Hematopoietic multipotent progenitor cell treated with erythropoietin and hydrocortisone succinate and interleukin-3 and kit ligand, for 8 days (in vitro differentiated cells): ENCODE results near the gene RFX4.

Experiments used
- DNase-seq: peaks from one replicate; pipeline ENCODE4 v3.0.0-alpha.2; 2015

The RFX4 gene

DNA sequence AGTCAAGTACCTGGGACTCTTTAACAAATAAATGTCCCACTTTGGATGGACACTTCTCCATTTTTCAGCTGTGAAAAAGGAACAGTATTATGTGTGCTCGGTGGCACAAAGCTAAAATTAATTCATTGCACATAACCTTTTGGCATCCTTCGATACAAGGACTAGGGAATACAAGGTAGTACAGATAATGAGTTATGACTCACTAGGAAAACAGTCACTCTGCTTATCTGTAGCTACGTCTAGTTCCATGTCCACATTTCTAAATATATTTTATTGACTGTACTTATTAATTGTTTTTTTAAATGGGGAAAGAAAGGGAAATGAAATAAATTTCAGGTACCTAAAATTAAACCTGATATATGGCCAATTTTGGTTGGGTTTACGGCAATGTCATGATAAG, 156.5 kb downstream of the RFX4 start:
- DNase-seq = no peak

DNA sequence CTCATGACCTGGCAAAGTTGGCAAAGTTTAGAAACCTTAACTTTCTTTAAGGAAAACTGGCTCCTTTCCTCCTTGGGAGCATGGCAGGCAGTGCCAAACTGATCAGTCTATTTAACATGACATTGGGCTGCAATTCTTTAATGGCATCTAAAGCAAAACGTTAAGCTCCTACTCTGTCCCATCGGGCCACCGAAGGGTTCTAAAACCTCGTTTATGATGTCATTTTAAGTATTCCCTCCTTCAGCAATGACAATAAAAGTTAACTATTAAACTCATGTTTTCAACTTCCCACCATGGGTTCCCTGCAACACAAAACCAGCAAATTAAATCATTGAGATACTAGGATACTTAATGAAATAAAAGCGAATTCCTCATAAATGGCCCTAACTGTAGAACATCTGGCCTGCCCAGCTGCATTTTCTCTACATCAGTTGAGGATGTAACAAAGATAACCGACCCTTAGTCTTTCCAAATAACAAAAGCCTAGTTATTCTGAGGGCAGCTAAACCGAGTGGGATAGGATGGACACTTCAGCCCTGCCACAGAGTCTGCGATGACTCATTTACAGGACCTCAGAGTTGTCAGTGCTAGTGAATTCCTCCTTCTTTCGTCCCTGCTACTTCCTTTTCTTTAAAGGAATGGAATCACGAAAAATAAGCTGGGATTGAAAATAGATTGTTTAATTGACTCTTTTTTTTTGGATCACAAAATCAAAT, 157.2 kb downstream of the RFX4 start:
- no peak for DNase-seq

DNA sequence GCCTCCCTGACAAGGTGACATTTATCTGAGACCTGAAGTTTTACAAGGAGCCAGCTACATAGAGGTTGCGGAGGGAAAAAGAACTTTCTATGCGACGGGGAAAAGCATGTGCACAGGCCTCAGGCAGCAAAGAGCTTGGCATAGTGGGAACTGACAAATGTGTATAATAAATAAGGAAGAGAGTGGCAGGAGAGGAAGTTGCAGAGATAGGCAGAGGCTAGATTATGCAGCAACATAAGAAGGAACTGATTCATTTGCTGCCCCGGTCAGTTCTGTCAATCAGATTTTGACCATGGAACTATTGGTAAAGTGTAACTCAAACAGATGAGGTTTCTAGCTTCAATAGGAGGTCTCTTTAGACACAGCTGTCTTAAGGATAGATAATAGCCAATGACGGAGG, 158.0 kb downstream of the RFX4 start:
- DNase-seq = no peak

DNA sequence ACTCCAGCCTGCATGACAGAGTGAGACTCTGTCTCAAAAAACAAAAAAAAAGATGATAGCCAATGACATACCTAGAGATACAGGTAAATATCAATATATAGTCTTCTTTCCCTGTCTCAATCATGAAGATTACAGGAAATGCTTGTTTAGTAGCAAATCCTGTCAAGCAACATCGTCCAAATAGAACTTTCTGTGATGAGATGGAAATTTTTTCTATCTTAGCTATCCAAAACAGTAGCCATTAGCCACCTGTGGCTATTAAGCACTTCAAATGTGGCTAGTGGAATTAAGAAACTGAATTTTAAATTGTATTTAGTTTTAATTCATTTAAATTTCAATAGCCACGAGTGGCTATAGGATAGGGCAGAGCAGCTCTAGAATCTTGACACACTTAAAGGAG, 158.4 kb downstream of the RFX4 start:
- DNase-seq = no peak

DNA sequence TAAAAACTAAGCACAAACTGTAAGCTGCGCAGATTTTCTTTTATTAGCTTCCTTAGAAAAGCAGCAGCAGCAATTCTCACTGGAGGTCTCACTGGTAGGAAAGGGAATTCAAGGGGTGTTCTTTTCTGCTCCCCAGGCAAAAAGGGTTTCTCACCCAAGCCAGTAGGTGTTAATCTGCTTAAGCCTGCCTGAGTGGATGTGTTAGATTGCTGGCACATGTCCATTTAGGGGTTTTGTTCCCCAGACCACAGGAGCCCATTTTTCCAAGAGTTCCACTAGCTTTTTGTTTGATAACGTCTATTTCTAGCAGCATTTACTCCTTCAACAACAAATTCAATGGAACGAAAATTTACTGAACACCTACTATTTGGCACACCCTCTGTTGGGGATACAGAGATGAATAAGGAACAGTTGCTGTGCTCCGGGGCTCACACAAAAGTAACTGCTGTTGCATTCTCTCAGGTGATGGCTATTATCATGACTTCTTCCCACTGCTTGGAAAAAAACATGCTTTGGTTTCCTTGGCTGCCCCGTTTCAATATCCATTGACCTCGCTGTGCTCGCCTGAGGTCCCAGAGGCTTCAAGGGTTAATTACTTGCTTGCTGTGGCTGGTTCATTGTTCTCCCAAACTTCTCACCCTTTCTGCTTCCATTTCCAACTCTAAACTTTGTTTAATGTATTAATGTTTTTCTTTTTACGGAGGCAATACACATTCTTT, 160.6 kb downstream of the RFX4 start:
- no peak for DNase-seq

DNA sequence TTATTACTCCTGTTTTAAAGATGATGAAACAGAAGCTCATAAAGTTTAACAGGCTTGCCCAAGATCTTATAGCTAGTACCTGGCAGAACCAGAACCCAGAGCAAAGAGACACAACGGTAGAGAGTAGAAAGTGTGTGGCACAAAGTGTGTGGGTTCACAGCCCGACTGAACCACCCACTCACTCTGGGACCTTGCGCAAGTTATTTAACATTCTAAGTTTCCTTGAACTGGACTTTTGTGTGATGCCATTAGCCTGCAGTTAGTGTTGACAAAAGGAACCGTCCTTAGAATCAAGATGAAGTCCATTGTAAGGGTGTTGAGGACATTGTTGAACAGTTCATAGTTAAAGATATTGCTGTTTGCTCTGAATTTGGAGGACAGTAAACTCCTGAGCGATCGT, 161.8 kb downstream of the RFX4 start:
- DNase-seq = no peak

DNA sequence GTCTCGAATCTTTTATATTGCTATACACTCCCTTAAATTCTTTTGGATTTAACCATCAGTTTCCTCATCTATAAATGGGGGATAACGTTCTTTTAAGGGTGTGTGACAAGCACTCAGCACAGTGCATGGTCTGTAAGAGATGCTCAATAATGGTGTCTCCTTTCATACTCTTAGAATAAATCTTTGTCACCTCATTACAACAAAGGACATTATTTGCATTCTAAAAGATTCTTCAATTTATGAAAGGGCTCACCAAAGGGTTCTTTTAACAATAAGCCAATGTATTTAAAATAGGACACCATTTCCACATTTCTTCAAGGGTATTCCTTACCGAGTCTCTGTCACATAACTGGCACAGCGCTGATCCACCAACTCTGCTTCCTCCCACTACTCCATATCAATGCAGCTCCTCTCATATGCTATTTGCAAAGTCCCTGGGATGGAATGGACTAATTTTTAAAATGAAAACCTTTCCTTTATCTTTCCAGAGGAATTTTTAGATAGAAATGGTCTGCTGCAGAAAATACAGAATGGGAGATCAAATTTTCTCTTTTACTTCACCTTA, 162.5 kb downstream of the RFX4 start:
- DNase-seq = no peak

DNA sequence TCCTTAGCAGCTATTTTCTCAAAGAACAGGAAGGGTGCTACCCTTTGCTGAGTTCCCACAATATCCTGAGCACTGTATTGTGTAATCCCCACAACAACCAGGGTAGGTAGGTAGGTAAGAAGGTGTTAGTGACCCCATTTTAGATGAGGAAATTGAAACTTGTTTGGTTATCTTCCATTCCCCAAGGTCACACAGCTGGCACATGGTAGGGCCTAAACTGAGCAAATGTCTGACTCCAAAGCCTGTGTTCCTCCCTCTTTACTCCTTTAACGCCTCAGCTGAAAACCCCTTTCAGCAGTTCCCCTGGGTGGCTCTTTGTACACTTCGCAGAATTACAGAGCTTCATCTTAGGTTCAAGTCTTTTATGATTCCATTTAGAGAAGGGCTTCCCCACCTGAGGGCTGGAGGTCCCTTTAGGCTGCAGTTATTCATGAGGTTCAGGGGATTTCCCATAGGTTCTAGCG, 165.2 kb downstream of the RFX4 start:
- DNase-seq = no peak

DNA sequence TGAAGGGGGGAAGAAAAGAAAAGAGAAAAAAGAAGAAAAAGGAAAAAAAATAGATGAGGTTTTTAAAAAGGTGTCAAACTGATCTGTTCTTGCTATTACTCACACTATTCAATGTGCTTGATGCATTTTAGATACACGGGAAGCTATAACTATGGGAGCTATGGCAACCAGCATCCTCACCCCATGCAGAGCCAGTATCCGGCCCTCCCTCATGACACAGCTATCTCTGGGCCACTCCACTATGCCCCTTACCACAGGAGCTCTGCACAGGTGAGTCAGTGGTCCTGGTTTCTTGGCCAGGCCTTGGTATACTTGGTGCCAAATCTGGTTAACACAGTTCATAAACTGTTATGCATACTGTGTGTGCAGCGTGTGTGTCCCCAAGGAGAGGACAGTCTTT, 167.7 kb downstream of the RFX4 start:
- no peak for DNase-seq

DNA sequence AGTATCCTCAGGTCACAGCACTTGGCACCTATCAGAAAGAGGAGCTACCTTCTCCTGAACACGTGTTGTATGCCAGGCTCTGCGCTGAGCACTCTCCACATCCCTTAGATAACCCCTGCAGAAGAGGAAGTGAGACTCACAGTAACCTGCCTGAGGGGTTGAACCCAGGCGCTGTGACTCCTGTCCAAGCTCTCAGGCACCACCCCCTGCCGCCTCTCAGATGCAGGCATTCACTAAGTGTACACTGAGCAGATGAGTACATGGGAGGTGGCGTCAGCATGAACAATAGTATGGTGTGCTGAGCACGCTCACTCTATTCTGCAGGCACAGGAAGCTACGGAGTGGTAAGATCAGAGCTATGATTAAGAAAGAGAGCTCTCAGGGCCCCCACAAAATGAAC, 170.7 kb downstream of the RFX4 start:
- DNase-seq = no peak

DNA sequence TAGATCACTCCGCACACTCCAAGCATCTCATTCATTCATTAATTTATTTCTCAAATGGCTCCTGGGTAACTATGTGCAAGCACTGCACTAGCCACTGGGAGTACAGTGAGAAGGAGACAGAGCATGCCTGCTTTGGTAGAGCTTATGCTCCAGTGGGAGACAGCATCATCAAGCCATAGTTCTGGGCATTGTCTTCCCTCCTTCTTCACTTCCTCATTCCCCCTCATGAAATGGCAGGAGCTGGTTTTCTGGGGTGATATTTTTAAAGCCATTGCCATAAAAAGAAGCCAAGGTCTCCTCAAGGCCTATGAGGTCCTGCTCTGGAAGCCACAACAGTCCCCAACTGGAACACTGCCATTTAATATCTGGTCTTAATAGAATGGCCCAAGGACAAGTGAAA, 171.5 kb downstream of the RFX4 start:
- no peak for DNase-seq

DNA sequence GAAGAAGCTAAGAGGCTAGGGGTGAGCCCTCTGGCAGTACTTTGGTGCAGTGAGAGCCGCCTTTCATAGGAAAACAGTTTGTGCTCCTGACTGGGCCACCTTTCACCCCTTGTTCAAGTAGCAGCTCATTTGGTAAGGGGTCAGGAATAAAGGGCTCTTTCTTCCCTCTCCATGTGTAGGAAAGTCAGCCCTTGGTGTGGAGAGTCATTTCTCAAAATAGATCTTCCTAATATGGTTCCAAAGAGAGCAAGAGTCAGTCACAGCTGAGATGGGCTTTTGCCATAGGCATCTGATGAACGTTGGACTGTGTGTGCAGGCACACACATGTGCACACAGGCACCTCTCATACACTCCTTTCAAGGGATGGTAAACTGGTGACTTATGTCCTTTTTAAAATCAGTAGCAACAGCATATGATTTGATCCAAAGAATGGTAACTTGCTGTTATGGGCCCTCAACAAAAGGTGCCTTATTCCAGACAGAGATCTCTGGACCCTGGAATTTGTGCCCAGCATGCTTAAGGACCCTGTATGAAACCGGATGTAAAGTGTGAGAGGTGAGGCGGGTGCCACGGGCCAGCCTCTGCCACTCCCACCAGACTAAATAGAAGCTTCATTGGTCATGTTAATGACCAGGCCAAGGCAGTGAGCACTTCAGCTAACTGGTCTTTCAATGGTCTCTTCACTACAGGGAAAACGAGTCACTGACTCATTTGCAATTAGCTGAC, 175.0 kb downstream of the RFX4 start:
- no peak for DNase-seq

DNA sequence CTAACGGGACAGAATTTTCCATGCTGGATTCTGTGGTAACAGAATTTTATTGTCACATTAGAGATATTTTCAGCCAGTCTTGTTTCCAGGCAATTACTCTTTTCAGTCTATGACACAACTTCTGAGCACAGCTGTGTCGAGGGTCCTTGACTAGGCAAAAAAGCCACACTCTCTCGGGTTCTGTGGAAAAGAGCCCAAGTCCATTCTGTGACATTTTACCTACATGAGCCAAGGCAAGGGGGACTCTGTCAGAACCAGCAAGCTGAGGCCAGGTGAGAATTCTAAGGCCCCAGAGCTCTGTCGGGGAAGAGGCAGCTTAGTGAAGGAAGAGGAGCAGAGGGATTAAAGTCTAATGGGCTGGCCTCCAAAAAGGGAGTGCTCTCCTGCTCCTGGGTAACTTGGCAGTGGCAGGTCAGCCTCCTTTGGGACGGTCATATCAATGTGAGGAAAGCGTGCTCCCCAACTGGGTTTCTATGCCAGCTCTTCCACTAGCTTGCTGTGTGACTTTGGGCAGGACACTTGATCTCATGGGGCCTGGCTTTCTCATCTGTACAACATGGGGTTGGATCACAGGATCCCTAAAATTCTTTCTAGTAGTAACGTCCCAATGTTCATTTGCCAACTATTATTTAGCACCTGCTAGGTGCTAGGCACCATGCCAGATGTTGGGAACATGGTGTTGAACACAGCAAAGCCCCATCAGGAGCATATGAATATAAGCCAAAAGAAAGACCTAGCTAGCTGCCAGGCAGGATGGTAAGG, 175.7 kb downstream of the RFX4 start:
- DNase-seq = no peak

DNA sequence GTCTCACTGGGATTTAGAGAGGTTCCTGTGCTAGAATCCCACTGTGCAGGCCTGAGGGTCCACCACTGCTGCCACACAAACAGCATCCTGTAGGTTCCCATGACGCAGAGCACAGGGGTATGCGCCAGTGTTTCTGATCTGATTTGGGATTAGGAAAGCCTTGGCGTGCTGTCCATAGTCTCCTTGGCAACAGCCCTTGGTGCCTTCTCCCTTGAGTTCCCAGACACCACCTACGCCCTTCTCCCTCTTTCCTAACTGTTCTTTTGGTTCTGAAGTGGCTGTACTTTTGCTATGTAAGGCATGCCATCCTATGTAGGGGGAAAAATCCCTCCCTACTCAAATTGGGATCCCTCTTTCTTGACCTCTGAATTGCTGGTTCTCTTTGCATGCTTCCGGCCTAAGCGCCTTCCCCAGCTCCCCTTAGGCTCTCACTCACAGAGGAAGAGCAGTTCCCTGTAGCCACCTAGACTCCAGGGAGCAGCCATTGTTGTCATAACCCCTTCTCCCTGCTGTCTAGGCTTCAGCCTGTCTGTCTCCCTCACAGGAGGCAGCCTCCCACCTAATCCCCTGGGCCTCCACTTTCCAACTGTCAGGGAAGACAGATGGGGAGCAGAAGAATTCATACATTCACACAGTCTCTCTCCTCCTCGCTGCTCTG, 176.9 kb downstream of the RFX4 start:
- no peak for DNase-seq

DNA sequence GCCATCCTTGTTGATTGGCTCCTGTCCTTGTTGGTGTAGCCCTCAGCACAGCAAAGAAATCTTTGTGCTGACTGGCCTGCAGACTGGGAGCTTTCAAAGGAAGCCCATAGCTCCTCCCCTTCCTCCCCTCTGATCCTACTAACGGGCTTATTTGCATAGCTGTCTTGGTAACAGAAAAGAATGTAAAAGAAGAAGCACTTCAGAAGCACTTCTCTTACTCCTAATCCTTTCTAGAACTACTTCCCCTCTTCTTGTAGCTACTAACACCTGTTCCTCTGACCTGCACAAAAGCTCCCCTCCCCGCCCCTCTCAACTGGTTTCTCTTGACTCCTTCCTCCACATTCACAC, 177.4 kb downstream of the RFX4 start:
- no peak for DNase-seq

DNA sequence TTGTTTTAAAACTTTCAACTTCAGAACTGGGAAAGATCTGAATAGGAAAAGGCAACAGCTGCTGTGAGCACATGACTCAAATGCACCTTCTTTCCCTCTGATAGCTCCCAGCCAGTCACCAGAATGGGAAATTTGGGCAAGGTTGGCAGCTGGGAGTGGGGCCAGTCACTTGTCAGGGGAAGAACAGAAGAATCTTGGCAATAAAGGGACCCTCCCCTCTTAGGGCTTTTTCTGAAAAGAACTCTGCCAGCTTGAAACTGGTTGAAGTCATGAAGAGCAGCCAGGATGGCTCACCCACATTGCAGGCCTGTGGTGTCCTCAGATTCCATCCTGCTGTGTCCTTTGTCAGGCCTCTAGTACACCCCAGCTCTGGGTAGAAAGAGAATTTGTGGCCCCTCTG, 181.4 kb downstream of the RFX4 start:
- no peak for DNase-seq

DNA sequence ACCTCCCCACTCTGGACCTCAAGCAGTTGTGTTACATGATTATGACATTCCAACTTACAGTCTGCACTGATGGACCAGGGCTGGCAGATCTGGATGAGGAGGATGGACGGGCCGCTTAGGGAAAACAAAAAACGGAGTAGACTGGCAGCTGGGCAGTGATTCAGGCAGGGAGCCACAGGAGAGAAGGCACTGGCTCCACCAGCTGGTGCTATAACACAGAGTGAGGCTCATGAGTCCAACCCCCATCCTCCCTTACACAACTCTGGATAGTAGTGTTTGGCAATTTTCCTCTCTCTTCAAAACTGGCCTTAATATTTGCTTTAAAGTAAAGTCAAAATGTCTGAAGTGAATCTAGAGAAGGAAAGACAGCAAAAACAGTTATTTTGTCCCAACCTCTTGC, 181.9 kb downstream of the RFX4 start:
- DNase-seq = no peak

DNA sequence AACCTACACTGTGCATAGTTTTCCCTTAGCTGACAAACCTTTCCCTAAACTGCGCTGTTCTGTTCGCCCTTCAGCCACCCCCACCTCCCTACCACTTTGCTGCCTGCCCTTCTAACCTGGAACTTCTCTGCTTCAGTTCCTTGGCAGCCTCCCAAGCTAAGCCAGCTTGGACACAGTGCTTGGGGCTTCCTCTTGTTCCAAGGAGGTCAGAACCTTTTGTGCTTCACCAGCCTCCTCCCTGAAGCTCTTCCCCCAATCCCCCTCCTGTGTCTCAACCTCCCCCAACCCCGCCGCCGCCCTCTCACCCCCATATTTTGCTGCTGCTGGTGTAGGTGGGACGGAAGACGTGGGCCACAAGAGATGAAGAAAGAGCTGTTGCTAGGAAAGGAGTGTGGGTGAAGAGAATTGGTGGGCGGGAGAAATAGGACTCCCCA, 183.6 kb downstream of the RFX4 start:
- no peak for DNase-seq

DNA sequence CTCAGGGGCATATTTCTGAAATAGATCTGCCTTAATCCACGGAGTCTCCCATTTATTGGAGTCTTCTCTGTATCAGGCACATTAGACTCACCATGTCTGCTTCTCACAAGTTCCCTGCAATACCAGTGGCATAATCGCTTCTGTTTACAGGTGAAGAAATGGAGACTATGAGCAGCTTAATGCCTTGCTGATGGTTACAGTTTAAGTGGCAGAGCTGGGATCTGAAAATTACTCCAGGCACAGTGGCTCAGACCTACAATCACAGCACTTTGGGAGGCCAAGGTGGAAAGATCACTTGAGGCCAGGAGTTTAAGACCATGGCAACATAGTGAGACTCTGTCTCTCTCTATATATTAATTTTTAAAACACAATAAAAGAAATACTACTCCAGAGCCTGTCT, 184.4 kb downstream of the RFX4 start:
- DNase-seq = no peak

DNA sequence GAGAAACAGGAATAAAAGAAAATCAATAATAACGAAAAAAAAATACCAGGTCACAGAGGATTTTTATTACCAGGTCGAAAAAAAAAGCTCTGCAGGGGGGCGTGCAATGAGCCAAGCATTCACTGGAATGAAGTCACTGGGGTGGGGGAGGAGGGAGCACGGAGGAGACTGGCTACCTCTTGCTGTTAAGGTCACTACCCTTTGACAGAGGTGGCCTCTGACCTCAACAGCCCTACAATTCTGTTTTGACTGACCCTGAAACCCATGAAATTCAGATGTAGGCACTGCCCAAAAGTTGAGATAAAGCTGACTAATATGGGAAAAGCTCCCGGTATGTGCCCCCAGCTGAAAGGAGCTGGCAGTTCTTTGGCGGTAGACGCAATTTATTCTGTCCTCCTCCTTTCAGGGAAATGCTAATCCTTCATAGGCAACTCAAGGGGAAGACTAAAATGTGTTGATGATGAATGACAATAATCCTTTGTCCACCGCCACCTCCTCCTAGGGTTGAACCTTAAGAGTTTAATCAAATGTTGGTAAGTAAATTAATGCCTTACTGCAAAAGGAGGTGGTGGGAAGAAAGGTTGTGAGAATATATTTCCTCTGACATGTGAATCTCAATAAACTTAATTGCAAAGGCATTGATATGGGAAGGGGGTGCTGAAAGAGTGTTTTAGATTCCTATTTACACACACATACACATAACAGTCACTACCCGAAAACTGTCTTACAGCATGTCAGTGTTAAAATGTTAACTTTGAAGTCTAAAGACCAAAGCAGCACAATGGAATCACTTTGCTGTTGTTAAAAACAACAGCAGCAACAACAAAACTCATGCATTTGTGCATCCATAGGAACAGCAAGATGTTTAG, 185.4 kb downstream of the RFX4 start:
- DNase-seq = no peak

DNA sequence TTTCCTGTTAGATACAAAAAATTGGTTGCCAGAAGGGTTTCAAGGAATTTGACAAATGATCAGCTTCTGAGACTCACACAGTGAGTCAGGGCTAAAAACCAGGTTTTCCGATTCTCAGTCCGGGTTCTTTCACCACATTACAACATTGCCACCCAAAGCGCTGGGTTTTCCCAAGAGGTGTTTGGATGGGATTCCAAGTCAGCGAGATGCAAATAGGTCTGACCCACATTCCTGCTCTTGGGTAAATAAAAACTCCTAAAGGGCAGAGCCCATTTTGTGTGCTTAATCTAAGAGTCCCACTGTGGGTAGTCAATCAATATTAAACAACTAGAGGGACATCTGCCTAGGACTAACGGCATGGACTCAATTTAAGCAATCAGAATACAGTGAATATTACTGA, 186.3 kb downstream of the RFX4 start:
- no peak for DNase-seq
